ENCODE data around the gene GALNS.

Gene GALNS

GRCh38 chr16:88888461-88889387 is 32.0 kb upstream of the GALNS start:
- no peak for DNase-seq

GRCh38 chr16:88888057-88888456 is 31.3 kb upstream of the GALNS start:
- no peak for DNase-seq

- no peak for DNase-seq
Measured at GRCh38 chr16:88886845-88887521, 30.2 kb upstream of the GALNS start.

GRCh38 chr16:88886420-88886844 is 29.7 kb upstream of the GALNS start:
- no peak for DNase-seq

- DNase-seq, result no peak
Measured at GRCh38 chr16:88885693-88886280, 29.0 kb upstream of the GALNS start.

GRCh38 chr16:88884569-88885271 is 28.0 kb upstream of the GALNS start:
- DNase-seq, result no peak

- no peak for DNase-seq
Measured at GRCh38 chr16:88883946-88884345, 27.2 kb upstream of the GALNS start.

GRCh38 chr16:88883117-88883895 is 26.6 kb upstream of the GALNS start:
- DNase-seq, result no peak

GRCh38 chr16:88882358-88883030 is 25.7 kb upstream of the GALNS start:
- no peak for DNase-seq

GRCh38 chr16:88881675-88882357 is 25.1 kb upstream of the GALNS start:
- DNase-seq, result no peak

- no peak for DNase-seq
Measured at GRCh38 chr16:88881007-88881615, 24.4 kb upstream of the GALNS start.

- DNase-seq, result no peak
Measured at GRCh38 chr16:88880226-88881006, 23.7 kb upstream of the GALNS start.

GRCh38 chr16:88879788-88880055 is 23.0 kb upstream of the GALNS start:
- no peak for DNase-seq

- no peak for DNase-seq
Measured at GRCh38 chr16:88878967-88879787, 22.4 kb upstream of the GALNS start.

- DNase-seq, result no peak
Measured at GRCh38 chr16:88878356-88878755, 21.6 kb upstream of the GALNS start.

- DNase-seq, result no peak
Measured at GRCh38 chr16:88877564-88878289, 21.0 kb upstream of the GALNS start.

- no peak for DNase-seq
Measured at GRCh38 chr16:88876942-88877526, 20.3 kb upstream of the GALNS start.

GRCh38 chr16:88875703-88876234 is 19.0 kb upstream of the GALNS start:
- no peak for DNase-seq

All from NCI-H187 (cell line).